Coronary artery (tissue), 2 donors: ENCODE results near the gene SLC12A7.

Experiments used
- DNase-seq: peaks from one replicate; pipeline ENCODE4 v3.0.0-alpha.2; 2017; ENCODE audit warnings: low spot score
- H3K27ac ChIP-seq, 2 donors: fragments of 200-600 bp; sonication (generic); one replicate each; pipeline ENCODE4 v1.5.1; 2016 to 2019
- H3K4me3 ChIP-seq: fragments of 200-600 bp; sonication (generic); 2 replicates; pipeline ENCODE4 v1.5.1; 2016; ENCODE audit warnings: mild to moderate bottlenecking, moderate library complexity
- CTCF ChIP-seq: fragments of 200-600 bp; sonication (generic); IDR thresholded peaks from one replicate; pipeline ENCODE4 v1.5.1; 2019; ENCODE audit warnings: antibody characterized with exemption

The SLC12A7 gene

GRCh38 chr5:1107167-1108022 is 4.5 kb downstream of the SLC12A7 start:
- Histone ChIP-seq H3K27ac (peak overlapping the region in 1 of 2 donors; percentile 34), H3K4me3 (no peak overlapping the region)
- no peak for DNase-seq

DNA sequence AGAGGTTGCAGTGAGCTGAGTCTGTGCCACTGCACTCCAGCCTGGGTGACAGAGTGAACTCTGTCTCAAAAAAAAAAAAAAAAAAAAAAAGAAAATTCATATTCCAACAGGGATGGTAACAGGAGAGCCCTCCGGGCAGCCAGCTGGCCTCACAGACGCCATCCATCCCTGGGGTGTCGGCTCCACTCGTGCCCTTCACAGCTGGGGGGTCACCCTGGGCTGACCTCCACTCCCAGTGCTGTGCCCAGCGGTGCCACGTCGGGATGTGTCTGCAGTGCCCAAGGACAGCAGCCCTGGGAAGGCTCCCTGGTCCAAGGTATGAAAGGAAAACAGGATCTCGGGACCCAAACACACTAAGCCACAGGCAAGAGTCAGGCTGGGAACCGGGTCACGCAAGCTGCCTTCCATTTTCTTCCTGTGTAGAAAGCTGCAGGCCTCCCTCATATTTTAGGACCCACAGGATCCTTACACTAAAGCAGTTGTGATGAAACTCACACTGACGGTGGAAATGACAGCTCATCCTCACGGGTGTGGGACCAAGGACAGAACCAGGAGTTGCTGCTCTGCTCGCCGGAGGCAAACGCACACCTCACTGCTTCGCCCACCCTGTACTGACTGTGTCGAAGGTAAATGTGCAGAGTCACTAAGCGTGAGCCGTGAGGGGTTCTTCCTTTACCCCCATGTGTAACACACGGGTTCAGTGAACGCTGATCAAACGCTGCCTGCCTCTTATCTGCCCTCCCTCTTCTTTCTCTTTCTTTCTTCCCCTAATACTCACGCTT is 5.3 kb downstream of the SLC12A7 start:
- no peak for TF ChIP-seq CTCF
- H3K4me3 ChIP-seq = no peak overlapping the region
- peak overlapping the region in 1 of 2 donors; percentile 31 for H3K27ac ChIP-seq
- DNase-seq = no peak

More at GRCh38 chr5:1107167-1108022, 4.5 kb downstream of the SLC12A7 start:
- no peak for TF ChIP-seq CTCF

DNA sequence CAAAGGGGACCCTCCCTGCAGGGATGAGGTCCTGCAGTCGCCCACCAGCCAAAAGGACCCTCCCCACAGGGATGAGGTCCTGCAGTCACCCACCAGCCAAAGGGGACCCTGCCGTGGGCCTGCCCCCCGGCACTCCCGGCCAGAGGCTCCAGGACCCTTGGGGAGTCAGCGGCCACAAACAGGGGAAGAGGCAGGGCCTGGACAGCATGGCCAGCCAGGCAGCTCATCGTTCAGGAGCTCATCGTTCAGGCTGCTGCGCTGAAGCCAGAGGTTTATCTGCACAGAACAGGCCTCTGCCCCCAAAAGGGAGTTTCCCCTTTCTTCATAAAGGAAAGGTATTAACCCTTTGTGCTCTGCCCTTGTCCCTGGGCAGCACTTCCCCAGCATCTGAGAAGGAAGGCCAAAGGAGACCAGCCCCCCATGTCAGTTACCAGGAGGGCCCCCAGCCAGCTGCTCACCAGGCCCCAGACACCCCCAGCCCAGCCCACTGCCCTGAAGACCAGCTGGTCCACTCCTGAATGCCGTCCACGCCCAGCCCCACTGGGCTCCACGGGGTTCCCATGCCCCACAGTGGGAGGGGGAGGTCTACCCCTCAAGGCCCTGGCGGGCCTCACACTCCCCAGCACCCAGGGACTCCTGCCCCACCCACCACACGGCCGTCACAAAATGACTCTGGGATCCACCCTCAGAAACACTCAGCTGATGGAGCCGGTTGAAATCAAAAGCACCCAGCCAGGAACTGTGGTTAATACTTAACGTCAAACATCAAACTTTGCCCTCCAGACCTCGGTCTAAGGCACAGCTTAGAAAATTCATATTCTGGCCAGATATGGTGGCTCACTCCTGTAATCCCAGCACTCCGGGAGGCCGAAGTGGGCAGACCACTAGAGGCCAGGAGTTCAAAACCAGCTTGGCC is 6.3 kb downstream of the SLC12A7 start:
- Histone ChIP-seq H3K4me3 (no peak overlapping the region), H3K27ac (peak overlapping the region in 1 of 2 donors; percentile 68)
- DNase-seq = no peak
- TF ChIP-seq CTCF = no peak

GRCh38 chr5:1104327-1105006 is 7.4 kb downstream of the SLC12A7 start:
- H3K27ac ChIP-seq = peak overlapping the region in 1 of 2 donors; percentile 68
- peak overlapping the region; percentile 29 for H3K4me3 ChIP-seq
- TF ChIP-seq CTCF = no peak
- no peak for DNase-seq

GRCh38 chr5:1103505-1104326 is 8.1 kb downstream of the SLC12A7 start:
- TF ChIP-seq CTCF = no peak
- Histone ChIP-seq H3K27ac (peak overlapping the region in 1 of 2 donors; percentile 68), H3K4me3 (peak overlapping the region; percentile 29)
- DNase-seq = no peak
